OCI-LY3 (cell line): Measurements from ENCODE around the gene OSBPL8.

ENCODE experiments used
- H2AFZ ChIP-seq: fragments of 200-600, 300-600 bp; shearing (Covaris generic); 2 replicates; pipeline ENCODE4 v1.6.0; 2014; ENCODE audit warnings: antibody characterized with exemption, low read depth, low read length
- H3K27ac ChIP-seq: fragments of 200-600, 300-600 bp; sonication (generic); 2 replicates; pipeline ENCODE4 v1.5.1; 2014; ENCODE audit warnings: mild to moderate bottlenecking, low read length, moderate library complexity, mixed read lengths
- H3K27me3 ChIP-seq: fragments of 200-600, 300-600 bp; sonication (generic); 2 replicates; pipeline ENCODE4 v1.6.1; 2014; ENCODE audit warnings: low read depth, low read length, mixed read lengths
- H3K36me3 ChIP-seq: fragments of 200-600, 300-600 bp; sonication (generic); replicated peaks from 2 replicates; pipeline ENCODE3; 2014; ENCODE audit warnings: low read depth, low read length, mixed read lengths
- H3K4me1 ChIP-seq: fragments of 300-600, 200-600 bp; sonication (generic); 2 replicates; pipeline ENCODE4 v1.6.1; 2014; ENCODE audit warnings: low read length, mixed read lengths
- H3K4me2 ChIP-seq: fragments of 200-600, 300-600 bp; sonication (generic); 2 replicates; pipeline ENCODE4 v1.6.1; 2014; ENCODE audit warnings: low read length, mixed read lengths
- H3K4me3 ChIP-seq: fragments of 300-600, 200-600 bp; sonication (generic); 2 replicates; pipeline ENCODE4 v1.5.1; 2014; ENCODE audit warnings: antibody characterized with exemption, mild to moderate bottlenecking, low read length, moderate library complexity
- H3K79me2 ChIP-seq: fragments of 300-600, 200-600 bp; shearing (Covaris generic); 2 replicates; pipeline ENCODE4 v1.6.1; 2014; ENCODE audit warnings: mild to moderate bottlenecking, low read length, mixed read lengths
- H3K9ac ChIP-seq: fragments of 300-600, 200-600 bp; shearing (Covaris generic); 2 replicates; pipeline ENCODE4 v1.6.0; 2014; ENCODE audit warnings: mild to moderate bottlenecking, low read length, moderate library complexity
- H3K9me3 ChIP-seq: fragments of 200-600, 300-600 bp; shearing (Covaris generic); 2 replicates; pipeline ENCODE4 v1.6.1; 2014; ENCODE audit warnings: low read length, mixed read lengths; ENCODE audit not compliant: insufficient read depth
- H4K20me1 ChIP-seq: fragments of 200-600, 300-600 bp; sonication (generic); 2 replicates; pipeline ENCODE4 v1.6.1; 2016; ENCODE audit warnings: low read length, mixed read lengths; ENCODE audit not compliant: insufficient read depth
- CTCF ChIP-seq: fragments of 200-600, 300-600 bp; sonication (generic); IDR thresholded peaks from 2 replicates; pipeline ENCODE4 v1.5.1; 2014; ENCODE audit warnings: antibody characterized with exemption, low read length, low read depth
- EZH2phosphoT487 ChIP-seq: fragments of 200-600 bp; shearing (Covaris generic); IDR thresholded peaks from 2 replicates; pipeline ENCODE4 v1.6.1; 2018; ENCODE audit warnings: antibody characterized with exemption, mixed run types, low read depth

The OSBPL8 gene

GRCh38 chr12:76531056-76531455, 28.5 kb downstream of the OSBPL8 start:
- Histone ChIP-seq H3K4me2 (no peak overlapping the region), H3K27me3 (no peaks in the 10 kb centered on the region), H2AFZ (no peak overlapping the region), H3K4me1 (no peaks in the 10 kb centered on the region), H3K36me3 (peaks cover 5% of the 10 kb centered on the region), H3K27ac (no peak overlapping the region), H4K20me1 (no peaks in the 10 kb centered on the region), H3K4me3 (no peak overlapping the region), H3K9me3 (no peaks in the 10 kb centered on the region), H3K9ac (no peak overlapping the region), H3K79me2 (no peaks in the 10 kb centered on the region)
- no peak for TF ChIP-seq EZH2phosphoT487

GRCh38 chr12:76530516-76530915, 29.1 kb downstream of the OSBPL8 start:
- Histone ChIP-seq H3K9ac (no peak overlapping the region), H4K20me1 (no peaks in the 10 kb centered on the region), H3K79me2 (no peaks in the 10 kb centered on the region), H3K4me1 (no peaks in the 10 kb centered on the region), H2AFZ (no peak overlapping the region), H3K4me2 (no peak overlapping the region), H3K27me3 (no peaks in the 10 kb centered on the region), H3K9me3 (no peaks in the 10 kb centered on the region), H3K27ac (no peak overlapping the region), H3K4me3 (no peak overlapping the region), H3K36me3 (peaks cover 5% of the 10 kb centered on the region)
- no peak for TF ChIP-seq CTCF
- TF ChIP-seq EZH2phosphoT487 = no peak

- Histone ChIP-seq H3K27me3 (no peaks in the 10 kb centered on the region), H3K9me3 (no peaks in the 10 kb centered on the region), H2AFZ (no peak overlapping the region), H3K36me3 (peaks cover 5% of the 10 kb centered on the region), H3K4me1 (no peaks in the 10 kb centered on the region), H3K4me3 (no peak overlapping the region), H4K20me1 (no peaks in the 10 kb centered on the region), H3K4me2 (no peak overlapping the region), H3K9ac (no peak overlapping the region), H3K27ac (no peak overlapping the region), H3K79me2 (no peaks in the 10 kb centered on the region)
- no peak for TF ChIP-seq CTCF
- no peak for TF ChIP-seq EZH2phosphoT487
These were observed 30.2 kb downstream of the OSBPL8 start for GRCh38 chr12:76529226-76529918.

- H3K9me3 ChIP-seq = no peaks in the 10 kb centered on the region
- no peak overlapping the region for H3K4me3 ChIP-seq
- H3K4me1 ChIP-seq = no peaks in the 10 kb centered on the region
- no peak for TF ChIP-seq EZH2phosphoT487
- TF ChIP-seq CTCF = no peak
- no peaks in the 10 kb centered on the region for H4K20me1 ChIP-seq
- peaks cover 8% of the 10 kb centered on the region for H3K36me3 ChIP-seq
- H3K27ac ChIP-seq = no peak overlapping the region
- H3K27me3 ChIP-seq = no peaks in the 10 kb centered on the region
- no peak overlapping the region for H2AFZ ChIP-seq
- H3K9ac ChIP-seq = no peak overlapping the region
- H3K79me2 ChIP-seq = 0 out of 2 replicates have a peak, but pooled peaks cover 3% of the 10 kb centered on the region
- no peak overlapping the region for H3K4me2 ChIP-seq
These were observed 36.2 kb downstream of the OSBPL8 start for GRCh38 chr12:76523408-76523807.
